ENCODE data around the gene SLA2. TPM values are rescaled to one million over a fixed set of nuclear protein-coding genes. Genes with fewer than 3 reads are reported as not detected.

The SLA2 gene
- total and polyA plus RNA-seq, 2 of the 8 experiments (the other 6 are each of a cell fraction or from before 2014, with no cell fraction given) = 0.18 TPM; not detected in 1

GRCh38 chr20:36658300-36658699 is 12.3 kb upstream of the SLA2 start (continued):
- TF ChIP-seq SP1 (IDR thresholded peaks at IDR 0.05; ENCODE audit: low read depth, low read length) (no peak), JUN (IDR thresholded peaks at IDR 0.05; ENCODE audit: low read depth, low read length) (no peak), ATF3 (IDR thresholded peaks at IDR 0.05; ENCODE audit: insufficient read depth, low read depth, low read length) (no peak), TCF12 (IDR thresholded peaks at IDR 0.05; ENCODE audit: low read depth, low read length) (no peak), SRF (IDR thresholded peaks at IDR 0.05; ENCODE audit: low read depth, low read length) (no peak), CREB1 (IDR thresholded peaks at IDR 0.05) (no peak), JUND (IDR thresholded peaks at IDR 0.05; ENCODE audit: low read length) (no peak), KDM1A (IDR thresholded peaks at IDR 0.05; ENCODE audit: borderline replicate concordance, low read length) (no peak), RXRA (IDR thresholded peaks at IDR 0.05; ENCODE audit: insufficient read depth, low read depth, low read length) (no peak)
